H1 (cell line): ENCODE measurements around the gene PSME3. TPM values are rescaled to one million over a fixed set of nuclear protein-coding genes. Genes with fewer than 3 reads are reported as not detected.

ENCODE experiments used
- CTCF ChIA-PET: fragments of 300-600 bp; sonication (Branson Sonifier 250); formaldehyde crosslinking; loops from one replicate; lab custom pipeline; 2021; ENCODE audit not compliant: partially characterized antibody; lab: Charles Lee
- POLR2A ChIA-PET: fragments of 300-600 bp; sonication (Branson Sonifier 250); formaldehyde crosslinking; loops from one replicate; lab custom pipeline; 2021; ENCODE audit warnings: inconsistent platforms; ENCODE audit not compliant: partially characterized antibody; lab: Charles Lee
- DNase-seq, 2 experiments: peaks; one replicate each; pipeline versions ENCODE4 v3.0.0 to v3.0.0-alpha.2; 2010 to 2022; ENCODE audit warnings: low spot score in 2 of 2, low read depth in 1 of 2, mixed read lengths in 1 of 2
- FAIRE-seq: peaks from 2 replicates; lab custom pipeline; 2011; peaks lifted over from hg19 to GRCh38; lab: Jason Lieb, UNC
- H2AFZ ChIP-seq: 2 replicates; pipeline ENCODE4 v1.8.1; 2012; ENCODE audit warnings: low read length, inconsistent platforms
- H2AK5ac ChIP-seq: 2 replicates; pipeline ENCODE4 v1.6.1; 2013; ENCODE audit warnings: low read depth, low read length
- H2BK120ac ChIP-seq: replicated peaks from 2 replicates; pipeline ENCODE3; 2013; ENCODE audit warnings: low read depth, low read length, inconsistent platforms
- H2BK12ac ChIP-seq: 2 replicates; pipeline ENCODE4 v1.6.1; 2013; ENCODE audit warnings: low read depth, low read length
- H2BK15ac ChIP-seq: 2 replicates; pipeline ENCODE4 v1.6.1; 2013; ENCODE audit warnings: low read length
- H2BK20ac ChIP-seq: 2 replicates; pipeline ENCODE4 v1.6.1; 2013; ENCODE audit warnings: low read length
- H2BK5ac ChIP-seq: 2 replicates; pipeline ENCODE4 v1.6.1; 2013; ENCODE audit warnings: low read depth, low read length
- H3K14ac ChIP-seq: 2 replicates; pipeline ENCODE4 v1.6.1; 2013; ENCODE audit warnings: inconsistent platforms; ENCODE audit not compliant: insufficient read length
- H3K18ac ChIP-seq: 2 replicates; pipeline ENCODE4 v1.6.1; 2013; ENCODE audit warnings: low read length; ENCODE audit errors: extremely low read depth
- H3K23ac ChIP-seq: 2 replicates; pipeline ENCODE4 v1.6.1; 2013; ENCODE audit warnings: inconsistent platforms; ENCODE audit not compliant: insufficient read length
- H3K23me2 ChIP-seq: 2 replicates; pipeline ENCODE4 v1.6.1; 2013; ENCODE audit warnings: low read depth, low read length
- H3K27ac ChIP-seq: 2 replicates; pipeline ENCODE4 v1.6.1; 2011; ENCODE audit warnings: low read depth, low read length, inconsistent platforms
- H3K27me3 ChIP-seq, 4 experiments: replicated peaks in 1 of 4; 1 replicate in 1 of 4; 2 replicates in 3 of 4; pipeline versions ENCODE4 v1.6.1 to v1.8.1; 2011 to 2013; ENCODE audit warnings: low read length in 3 of 4, mild to moderate bottlenecking in 3 of 4, inconsistent platforms in 2 of 4, mixed read lengths in 2 of 4, moderate library complexity in 1 of 4; ENCODE audit not compliant: control insufficient read depth in 3 of 4, insufficient read depth in 3 of 4; ENCODE audit errors: extremely low read depth in 1 of 4
- H3K36me3 ChIP-seq, 4 experiments: 2 replicates each; pipeline versions ENCODE4 v1.6.1 to v1.8.1; 2011 to 2013; ENCODE audit warnings: mild to moderate bottlenecking in 4 of 4, low read length in 3 of 4, moderate library complexity in 2 of 4, control low read depth in 1 of 4, inconsistent platforms in 1 of 4; ENCODE audit not compliant: insufficient read depth in 4 of 4, control insufficient read depth in 2 of 4
- H3K4ac ChIP-seq: replicated peaks from 2 replicates; pipeline ENCODE3; 2013; ENCODE audit warnings: low read length, low read depth, mixed read lengths, inconsistent platforms; ENCODE audit not compliant: insufficient read length
- H3K4me1 ChIP-seq, 4 experiments: replicated peaks in 1 of 4; 1 replicate in 1 of 4; 2 replicates in 3 of 4; pipeline versions ENCODE4 v1.6.1 to v1.8.1; 2011 to 2013; ENCODE audit warnings: low read length in 3 of 4, inconsistent platforms in 2 of 4, mixed read lengths in 1 of 4; ENCODE audit not compliant: insufficient read depth in 4 of 4, control insufficient read depth in 3 of 4
- H3K4me2 ChIP-seq, 2 experiments: 2 replicates each; pipeline versions ENCODE4 v1.6.1 to v1.8.1; 2011 to 2013; ENCODE audit warnings: low read depth in 2 of 2, low read length in 2 of 2, control low read depth in 1 of 2, inconsistent platforms in 1 of 2, mild to moderate bottlenecking in 1 of 2; ENCODE audit not compliant: insufficient read depth in 1 of 2
- H3K4me3 ChIP-seq, 4 experiments: fragments of 200-600, 300-600 bp in 1 of 4; sonication (generic), shearing (Covaris generic), sonication (Bioruptor Twin) in 1 of 4; 2 replicates each; pipeline versions ENCODE4 v1.5.1 to v1.8.1; 2011 to 2016; ENCODE audit warnings: low read length in 4 of 4, low read depth in 3 of 4, control low read depth in 2 of 4, inconsistent platforms in 2 of 4, mild to moderate bottlenecking in 2 of 4, mixed read lengths in 1 of 4, moderate library complexity in 1 of 4; ENCODE audit not compliant: insufficient read depth in 2 of 4; ENCODE audit errors: extremely low read depth in 1 of 4
- H3K56ac ChIP-seq: replicated peaks from 2 replicates; pipeline ENCODE3; 2013; ENCODE audit warnings: low read depth, mild to moderate bottlenecking, mixed read lengths, low read length, inconsistent platforms; ENCODE audit not compliant: insufficient read length
- H3K79me1 ChIP-seq: 2 replicates; pipeline ENCODE4 v1.6.1; 2013; ENCODE audit warnings: low read depth, low read length, control low read depth
- H3K79me2 ChIP-seq, 2 experiments: 2 replicates each; pipeline versions ENCODE4 v1.6.1 to v1.8.1; 2012 to 2013; ENCODE audit warnings: low read length in 2 of 2, mild to moderate bottlenecking in 2 of 2, inconsistent platforms in 1 of 2; ENCODE audit not compliant: insufficient read depth in 2 of 2, control insufficient read depth in 1 of 2
- H3K9ac ChIP-seq, 4 experiments: replicated peaks in 1 of 4; 1 replicate in 1 of 4; 2 replicates in 3 of 4; pipeline versions ENCODE4 v1.6.1 to v1.8.1; 2011 to 2013; ENCODE audit warnings: low read depth in 3 of 4, low read length in 3 of 4, control low read depth in 2 of 4, mild to moderate bottlenecking in 2 of 4, moderate library complexity in 2 of 4, inconsistent platforms in 1 of 4; ENCODE audit errors: extremely low read depth in 1 of 4
- H3K9me3 ChIP-seq, 2 experiments: 2 replicates each; pipeline versions ENCODE4 v1.6.1 to v1.8.1; 2012 to 2013; ENCODE audit warnings: mild to moderate bottlenecking in 2 of 2, moderate library complexity in 2 of 2, control low read depth in 1 of 2, inconsistent platforms in 1 of 2, low read depth in 1 of 2, low read length in 1 of 2, mixed read lengths in 1 of 2; ENCODE audit not compliant: insufficient read depth in 2 of 2
- H4K20me1 ChIP-seq, 2 experiments: replicated peaks in 1 of 2; 2 replicates each; pipeline versions ENCODE3 to v1.8.1; 2011 to 2013; ENCODE audit warnings: inconsistent platforms in 2 of 2, low read length in 2 of 2, mild to moderate bottlenecking in 1 of 2; ENCODE audit not compliant: insufficient read depth in 2 of 2, control insufficient read depth in 1 of 2
- H4K5ac ChIP-seq: 2 replicates; pipeline ENCODE4 v1.6.1; 2013; ENCODE audit warnings: low read length, low read depth, mixed read lengths, inconsistent platforms; ENCODE audit not compliant: insufficient read length
- H4K8ac ChIP-seq: 2 replicates; pipeline ENCODE4 v1.8.0; 2013; ENCODE audit warnings: mild to moderate bottlenecking, moderate library complexity, low read length, inconsistent platforms; ENCODE audit not compliant: insufficient read depth; ENCODE audit errors: extremely low read depth
- H4K91ac ChIP-seq: replicated peaks from 2 replicates; pipeline ENCODE3; 2013; ENCODE audit warnings: low read length, mixed read lengths, inconsistent platforms; ENCODE audit not compliant: insufficient read length
- CBX8 ChIP-seq: fragments of 300-800, 300-1000 bp; sonication (generic); IDR thresholded peaks from 2 replicates; pipeline ENCODE4 v1.7.1; 2016; ENCODE audit warnings: low read depth, low read length, borderline replicate concordance
- JUN ChIP-seq: IDR thresholded peaks from 2 replicates; pipeline ENCODE4 v1.6.1; 2011; ENCODE audit warnings: low read depth, mild to moderate bottlenecking, improper control_type of control experiment, low read length
- POLR2A ChIP-seq, 2 experiments: IDR thresholded peaks; 1 replicate in 1 of 2; 2 replicates in 1 of 2; pipeline ENCODE4 v1.6.1; 2011; ENCODE audit warnings: low read depth in 2 of 2, low read length in 2 of 2, mild to moderate bottlenecking in 2 of 2; ENCODE audit errors: control extremely low read depth in 1 of 2
- POU5F1 ChIP-seq: IDR thresholded peaks from 2 replicates; pipeline ENCODE4 v1.6.1; 2011; ENCODE audit warnings: low read depth, mild to moderate bottlenecking, low read length, moderate library complexity
- RAD21 ChIP-seq, 2 experiments: IDR thresholded peaks in 1 of 2; conservative IDR thresholded peaks in 1 of 2; 2 replicates each; pipeline ENCODE4 v1.6.1; 2011; ENCODE audit warnings: low read depth in 2 of 2, low read length in 2 of 2, improper control_type of control experiment in 1 of 2, inconsistent platforms in 1 of 2, mild to moderate bottlenecking in 1 of 2, moderate library complexity in 1 of 2
- TEAD4 ChIP-seq: IDR thresholded peaks from 2 replicates; pipeline ENCODE4 v1.6.1; 2012; ENCODE audit warnings: low read depth, low read length, inconsistent platforms, mixed read lengths
- WGBS, 2 experiments: shearing (Covaris generic) in 1 of 2; methylation state at CpG; one replicate each; pipeline versions ENCODE4 v1.1.6 to v1.1.7; 2013 to 2015; ENCODE audit warnings: low lambda C conversion rate in 2 of 2, mixed read lengths in 2 of 2, inconsistent platforms in 1 of 2, low coverage in 1 of 2, missing lambda C conversion rate in 1 of 2; ENCODE audit not compliant: insufficient replicate concordance in 2 of 2, insufficient coverage in 1 of 2, insufficient read length in 1 of 2; ENCODE audit errors: extremely low coverage in 1 of 2, missing lambda C conversion rate in 1 of 2; 5-methylcytosine and 5-hydroxymethylcytosine counted together
- polyA plus RNA-seq, 7 experiments: library from polyadenylated mRNA; depleted of rRNA in 3 of 7; stranded (reverse) in 5 of 7; unstranded in 2 of 7; fragments of >200 nt in 5 of 7; fragments of 200-250 nt in 2 of 7; gene quantifications; 1 replicate in 5 of 7; 2 replicates in 1 of 7; 4 replicates in 1 of 7; pipeline versions ENCODE4 v1.2.1 to v1.2.3, GENCODE V29; 2011 to 2013; ENCODE audit warnings: missing spikeins in 2 of 7, mixed read lengths in 2 of 7
- total RNA-seq: library from RNA; stranded (reverse); fragmentation: NEBNext Ultra II Directional; extraction: Animal tissue kit (Norgen Biotek cat#: 25700); gene quantifications from 2 replicates; pipeline ENCODE4 v1.2.1, GENCODE V29; 2021
- TF ChIP-seq, protein P1 (sequence below): IDR thresholded peaks from 2 replicates; pipeline ENCODE4 v1.6.1; 2012; ENCODE audit warnings: inconsistent platforms

The PSME3 gene
- total and polyA plus RNA-seq, 2 of the 8 experiments (the other 6 are each of a cell fraction or from before 2014, with no cell fraction given) = 149 to 224 TPM

DNA sequence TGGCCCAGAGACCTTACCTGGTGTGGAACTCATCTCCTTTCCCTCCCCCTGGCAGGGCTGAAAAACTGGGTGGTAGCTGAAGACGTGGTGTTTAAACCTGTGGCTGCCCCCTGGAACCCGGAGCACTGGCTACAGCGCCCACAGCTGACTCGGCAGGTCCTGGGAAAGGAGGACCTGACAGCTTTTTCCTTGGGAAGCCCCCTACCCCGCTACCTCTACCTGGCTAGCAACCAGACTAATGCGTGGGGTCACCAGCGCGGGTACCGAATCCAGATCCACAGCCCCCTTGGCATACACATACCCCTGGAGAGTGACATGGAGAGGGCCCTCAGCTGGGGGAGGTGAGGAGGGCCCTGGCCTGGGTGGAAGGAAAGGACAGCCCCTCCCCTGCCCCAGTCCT is 15.8 kb downstream of the PSME3 start:
- no peak overlapping the region for H2AFZ ChIP-seq
- H2BK12ac ChIP-seq = no peak overlapping the region
- H3K36me3 ChIP-seq = peaks cover 13 to 18% (median 15%) of the 10 kb centered on the region in 4 experiments; a peak in 7 of 8 replicates
- no peaks in the 10 kb centered on the region; a peak in 1 of 7 replicates for H3K4me1 ChIP-seq
- no peaks in the 10 kb centered on the region for H3K23me2 ChIP-seq
- H3K27ac ChIP-seq = no peak overlapping the region
- no peaks in the 10 kb centered on the region for H3K79me2 ChIP-seq
- H3K9me3 ChIP-seq = no peaks in the 10 kb centered on the region
- no peaks in the 10 kb centered on the region; the same call in 1 of the 2 replicates for H3K79me1 ChIP-seq
- H3K18ac ChIP-seq = no peak overlapping the region
- no peak overlapping the region for H2BK120ac ChIP-seq
- H4K91ac ChIP-seq = no peak overlapping the region
- no peaks in the 10 kb centered on the region; a peak in 1 of 7 replicates for H3K27me3 ChIP-seq
- no peak overlapping the region for H4K8ac ChIP-seq
- H2BK5ac ChIP-seq = no peak overlapping the region
- no peak overlapping the region for H3K23ac ChIP-seq
- no peak overlapping the region for H3K4me3 ChIP-seq
- no peak overlapping the region for H2AK5ac ChIP-seq
- FAIRE-seq = no peak
- no peak overlapping the region for H3K56ac ChIP-seq
- H3K14ac ChIP-seq = no peak overlapping the region
- WGBS, 2 experiments = 89% methylated on average over 9 of the region's 9 CpGs; no CpG with 5 or more reads in 1 of the 2 experiments
- no peak overlapping the region for H2BK15ac ChIP-seq
- POLR2A ChIA-PET = interaction anchor here (0.6 to 10.4 kb wide), 9 partner anchors 8 to 519 kb away, joined by 3 to 111 read pairs (median 4); partner anchors contain the start of genes PSME3 and RPL27
- CTCF ChIA-PET = interaction anchor here (1.0 to 8.9 kb wide), 8 partner anchors 10 to 93 kb away, joined by 3 to 141 read pairs (median 5); no protein-coding TSS in a partner anchor
- no peak overlapping the region for H3K4ac ChIP-seq
- DNase-seq = no peak
- H4K20me1 ChIP-seq = peaks cover 9 to 16% of the 10 kb centered on the region in 2 experiments
- H2BK20ac ChIP-seq = no peak overlapping the region
- no peak overlapping the region for H4K5ac ChIP-seq
- H3K4me2 ChIP-seq = no peak overlapping the region
- no peak overlapping the region for H3K9ac ChIP-seq
- TF ChIP-seq TEAD4 = no peak
- no peak for TF ChIP-seq POU5F1
- TF ChIP-seq, protein P1, sequence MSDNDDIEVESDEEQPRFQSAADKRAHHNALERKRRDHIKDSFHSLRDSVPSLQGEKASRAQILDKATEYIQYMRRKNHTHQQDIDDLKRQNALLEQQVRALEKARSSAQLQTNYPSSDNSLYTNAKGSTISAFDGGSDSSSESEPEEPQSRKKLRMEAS = no peak
- TF ChIP-seq POLR2A (IDR thresholded peaks at IDR 0.05; ENCODE audit: control extremely low read depth in 1 of 2, low read depth in 2 of 2, low read length in 2 of 2) = no peak
- TF ChIP-seq RAD21 (IDR thresholded peaks at IDR 0.05 in 1 of 2, conservative IDR thresholded peaks at IDR 0.05 in 1 of 2; ENCODE audit: low read depth in 2 of 2, low read length in 2 of 2) = no peak
- TF ChIP-seq JUN = no peak
- TF ChIP-seq CBX8 = no peak
